Stomach (tissue), 9 donors: Measurements from ENCODE around the gene PIP5K1B. TPM values are rescaled to one million over a fixed set of nuclear protein-coding genes. Genes with fewer than 3 reads are reported as not detected.

Experiments
- DNase-seq, 2 donors: peaks; one replicate each; pipeline versions ENCODE4 v3.0.0 to v3.0.0-alpha.2; 2013 to 2019
- H3K27ac ChIP-seq, 5 donors: fragments of 200-600 bp in 4 of 5; sonication (generic) in 4 of 5; one replicate each; pipeline ENCODE4 v1.5.1; 2013 to 2019; ENCODE audit warnings: mild to moderate bottlenecking in 1 of 5, moderate library complexity in 1 of 5
- H3K27me3 ChIP-seq, 3 donors: fragments of 200-600 bp; sonication (generic); one replicate each; pipeline ENCODE4 v1.5.1; 2017 to 2019; ENCODE audit warnings: mixed run types in 1 of 3
- H3K36me3 ChIP-seq, 4 donors: fragments of 200-600 bp; sonication (generic); 1 replicate in 3 of 4; 2 replicates in 1 of 4; pipeline ENCODE4 v1.5.1; 2016 to 2019
- H3K4me1 ChIP-seq, 4 donors: fragments of 200-600 bp; sonication (generic); one replicate each; pipeline ENCODE4 v1.5.1; 2016 to 2019
- H3K4me3 ChIP-seq, 4 donors: fragments of 200-600 bp; sonication (generic) in 3 of 4; one replicate each; pipeline ENCODE4 v1.5.1; 2016 to 2019; ENCODE audit warnings: mild to moderate bottlenecking in 1 of 4
- H3K9me3 ChIP-seq, 4 donors: fragments of 200-600 bp; sonication (generic); one replicate each; pipeline ENCODE4 v1.5.1; 2016 to 2019
- EP300 ChIP-seq: sonication (generic); formaldehyde crosslinking; IDR thresholded peaks from one replicate; pipeline ENCODE4 v1.6.1; 2017; ENCODE audit warnings: antibody characterized with exemption
- POLR2A ChIP-seq, 4 donors: fragments of 450-650 bp; IDR thresholded peaks; one replicate each; pipeline ENCODE4 v1.6.1; 2016; ENCODE audit warnings: antibody characterized with exemption in 4 of 4, control low read depth in 2 of 4, mild to moderate bottlenecking in 1 of 4, moderate library complexity in 1 of 4
- POLR2AphosphoS5 ChIP-seq, 3 donors: sonication (generic); formaldehyde crosslinking; IDR thresholded peaks; one replicate each; pipeline ENCODE4 v1.6.1; 2016; ENCODE audit warnings: antibody characterized with exemption in 3 of 3
- WGBS, 5 donors: extraction: QIAGEN DNeasy Blood & Tissue Kit in 3 of 5; methylation state at CpG; one replicate each; pipeline versions ENCODE4 v1.1.5 to v1.1.7; 2013 to 2018; 5-methylcytosine and 5-hydroxymethylcytosine counted together
- intact Hi-C: fragments of 100-400 bp; cut with DNase I; formaldehyde crosslinking; loops from one replicate; pipeline ENCODE4 v1.15.1; 2023; ENCODE audit warnings: low total_unique reads
- polyA plus RNA-seq, 3 donors: library from polyadenylated mRNA; stranded (reverse); fragments of 200-250 nt; gene quantifications; one replicate each; pipeline ENCODE4 v1.2.3, GENCODE V29; 2013
- total RNA-seq, 5 donors: library from RNA; depleted of rRNA; stranded (reverse); fragments of >200 nt; gene quantifications; one replicate each; pipeline versions ENCODE4 v1.1.0 to v1.2.3, GENCODE V29; 2014 to 2016
- TF ChIP-seq, protein P1 (sequence below), 7 experiments: fragments of 450-650 bp in 4 of 7; fragments of 200-600 bp in 3 of 7; sonication (generic) in 3 of 7; IDR thresholded peaks; one replicate each; pipeline ENCODE4 v1.5.1; 2016 to 2019; ENCODE audit warnings: antibody characterized with exemption in 7 of 7, control low read depth in 2 of 7, mild to moderate bottlenecking in 1 of 7
- donor health status: healthy with polysubstance abuse.
- donor health status: Bipolar disorder and iron deficiency.
- donor health status: healthy.

The PIP5K1B gene
- total and polyA plus RNA-seq, 8 donors = 2.3 to 33.8 (median 16.6) TPM

DNA sequence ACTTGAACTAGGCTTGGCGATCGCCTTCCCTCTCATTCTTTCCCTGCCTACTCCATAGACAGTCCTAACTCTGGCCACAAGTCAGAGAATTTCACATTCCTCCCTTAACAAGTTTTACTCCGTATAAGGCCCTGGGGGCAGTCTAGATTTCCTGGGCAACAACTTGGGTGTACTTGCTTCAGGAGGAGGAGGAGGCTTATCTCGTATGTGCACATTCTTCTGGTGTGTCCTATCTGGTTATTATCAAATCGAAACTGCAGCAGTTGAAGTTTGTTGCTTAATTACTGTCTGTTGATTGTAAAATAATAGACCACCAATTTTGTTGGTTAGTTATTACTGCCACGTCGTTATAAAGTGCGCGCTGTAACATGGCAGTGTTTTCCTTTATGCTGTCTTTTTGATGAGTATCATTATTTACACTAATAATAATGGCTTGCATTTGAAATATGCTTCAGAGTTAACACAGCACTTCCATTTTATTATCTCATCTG lies 42.0 kb downstream of the PIP5K1B start:
- no peaks in the 10 kb centered on the region for H3K27me3 ChIP-seq
- no peaks in the 10 kb centered on the region for H3K9me3 ChIP-seq
- TF ChIP-seq, protein P1, sequence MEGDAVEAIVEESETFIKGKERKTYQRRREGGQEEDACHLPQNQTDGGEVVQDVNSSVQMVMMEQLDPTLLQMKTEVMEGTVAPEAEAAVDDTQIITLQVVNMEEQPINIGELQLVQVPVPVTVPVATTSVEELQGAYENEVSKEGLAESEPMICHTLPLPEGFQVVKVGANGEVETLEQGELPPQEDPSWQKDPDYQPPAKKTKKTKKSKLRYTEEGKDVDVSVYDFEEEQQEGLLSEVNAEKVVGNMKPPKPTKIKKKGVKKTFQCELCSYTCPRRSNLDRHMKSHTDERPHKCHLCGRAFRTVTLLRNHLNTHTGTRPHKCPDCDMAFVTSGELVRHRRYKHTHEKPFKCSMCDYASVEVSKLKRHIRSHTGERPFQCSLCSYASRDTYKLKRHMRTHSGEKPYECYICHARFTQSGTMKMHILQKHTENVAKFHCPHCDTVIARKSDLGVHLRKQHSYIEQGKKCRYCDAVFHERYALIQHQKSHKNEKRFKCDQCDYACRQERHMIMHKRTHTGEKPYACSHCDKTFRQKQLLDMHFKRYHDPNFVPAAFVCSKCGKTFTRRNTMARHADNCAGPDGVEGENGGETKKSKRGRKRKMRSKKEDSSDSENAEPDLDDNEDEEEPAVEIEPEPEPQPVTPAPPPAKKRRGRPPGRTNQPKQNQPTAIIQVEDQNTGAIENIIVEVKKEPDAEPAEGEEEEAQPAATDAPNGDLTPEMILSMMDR (IDR thresholded peaks at IDR 0.05) = no peak
- TF ChIP-seq EP300 (no peak), POLR2AphosphoS5 (IDR thresholded peaks at IDR 0.05) (no peak), POLR2A (IDR thresholded peaks at IDR 0.05) (no peak)
- no peaks in the 10 kb centered on the region for H3K36me3 ChIP-seq
- peak overlapping the region in 3 of 5 donors; percentile 5 to 15 (median 12) for H3K27ac ChIP-seq
- intact Hi-C loops = no loop called here
- H3K4me3 ChIP-seq = no peak overlapping the region
- H3K4me1 ChIP-seq = peaks cover 5 to 25% (median 9%) of the 10 kb centered on the region in 4 donors
- WGBS, 5 donors = 49 to 64% (median 55%) methylated on average over 9 of the region's 9 CpGs
- DNase-seq = peak in 1 of 2 donors; percentile 28

GRCh38 chr9:68749135-68749534 lies 44.1 kb downstream of the PIP5K1B start:
- DNase-seq = no peak
- intact Hi-C loops = no loop called here
- Histone ChIP-seq H3K27ac (no peak overlapping the region), H3K9me3 (no peaks in the 10 kb centered on the region), H3K4me3 (no peak overlapping the region), H3K4me1 (peaks cover 5 to 24% (median 9%) of the 10 kb centered on the region in 4 donors), H3K27me3 (no peaks in the 10 kb centered on the region), H3K36me3 (no peaks in the 10 kb centered on the region)
- 72 to 86% (median 82%) methylated on average over 3 of the region's 3 CpGs for WGBS, 5 donors
- TF ChIP-seq POLR2AphosphoS5 (IDR thresholded peaks at IDR 0.05) = no peak
- TF ChIP-seq, protein P1 (IDR thresholded peaks at IDR 0.05) = no peak
- no peak for TF ChIP-seq EP300
- no peak for TF ChIP-seq POLR2A (IDR thresholded peaks at IDR 0.05)

GRCh38 chr9:68749579-68750159 lies 44.6 kb downstream of the PIP5K1B start:
- no peak overlapping the region for H3K27ac ChIP-seq
- no peaks in the 10 kb centered on the region for H3K9me3 ChIP-seq
- DNase-seq = no peak
- 65 to 72% (median 70%) methylated on average over 3 of the region's 3 CpGs for WGBS, 5 donors
- H3K36me3 ChIP-seq = no peaks in the 10 kb centered on the region
- no peak overlapping the region for H3K4me3 ChIP-seq
- TF ChIP-seq EP300 = no peak
- TF ChIP-seq POLR2A (IDR thresholded peaks at IDR 0.05) = no peak
- TF ChIP-seq POLR2AphosphoS5 (IDR thresholded peaks at IDR 0.05) = no peak
- TF ChIP-seq, protein P1 (IDR thresholded peaks at IDR 0.05) = no peak
- H3K4me1 ChIP-seq = peaks cover 5 to 24% (median 9%) of the 10 kb centered on the region in 4 donors
- no peaks in the 10 kb centered on the region for H3K27me3 ChIP-seq
- intact Hi-C loops = no loop called here

GRCh38 chr9:68750255-68750654 lies 45.2 kb downstream of the PIP5K1B start:
- DNase-seq = no peak
- WGBS, 5 donors = 45 to 67% (median 54%) methylated on average over 6 of the region's 6 CpGs
- intact Hi-C loops = no loop called here
- no peak for TF ChIP-seq POLR2AphosphoS5 (IDR thresholded peaks at IDR 0.05)
- no peak for TF ChIP-seq EP300
- TF ChIP-seq, protein P1 (IDR thresholded peaks at IDR 0.05) = no peak
- TF ChIP-seq POLR2A (IDR thresholded peaks at IDR 0.05) = no peak
- Histone ChIP-seq H3K36me3 (no peaks in the 10 kb centered on the region), H3K4me3 (no peak overlapping the region), H3K27me3 (no peaks in the 10 kb centered on the region), H3K4me1 (peaks cover 5 to 20% (median 7%) of the 10 kb centered on the region in 4 donors), H3K9me3 (no peaks in the 10 kb centered on the region), H3K27ac (no peak overlapping the region)
